ENCODE results near the gene ZNF333.
A peak's percentile ranks its signal among the peaks of the same experiment; 100 is the strongest.

Gene ZNF333

GRCh38 chr19:14689598-14690503 lies at the start of gene ZNF333:
Gene ZNF333, plus strand, starts transcription at chr19:14690048. Its CDS starts 3,444 bp downstream, at chr19:14693492.
- peak; percentile 98 for DNase-seq

GRCh38 chr19:14648506-14648905 lies 41.3 kb upstream of the ZNF333 start:
- no peak for DNase-seq

- DNase-seq, result no peak
These were observed 40.8 kb upstream of the ZNF333 start for GRCh38 chr19:14649020-14649419.

GRCh38 chr19:14650161-14650560 lies 39.7 kb upstream of the ZNF333 start:
- DNase-seq, result no peak

- DNase-seq, result no peak
These were observed 34.9 kb upstream of the ZNF333 start for GRCh38 chr19:14654786-14655560.

- DNase-seq, result no peak
These were observed 34.1 kb upstream of the ZNF333 start for GRCh38 chr19:14655726-14656125.

- DNase-seq, result no peak
These were observed 29.9 kb upstream of the ZNF333 start for GRCh38 chr19:14659874-14660489.

GRCh38 chr19:14661372-14661924 lies 28.4 kb upstream of the ZNF333 start:
- DNase-seq, result no peak

GRCh38 chr19:14669940-14670339 lies 19.9 kb upstream of the ZNF333 start:
- no peak for DNase-seq

- DNase-seq, result no peak
These were observed 19.4 kb upstream of the ZNF333 start for GRCh38 chr19:14670408-14670807.

GRCh38 chr19:14672188-14672872 lies 17.5 kb upstream of the ZNF333 start:
- DNase-seq, result peak; percentile 56

- peak; percentile 83 for DNase-seq
These were observed 16.8 kb upstream of the ZNF333 start for GRCh38 chr19:14673088-14673487.

- DNase-seq, result peak; percentile 46
These were observed 15.1 kb upstream of the ZNF333 start, which contains the start of gene ADGRE3 for GRCh38 chr19:14674764-14675163. Gene ADGRE3, minus strand, starts transcription at chr19:14674844. Its CDS starts 74 bp downstream, at chr19:14674770.

- DNase-seq, result no peak
These were observed 13.1 kb upstream of the ZNF333 start for GRCh38 chr19:14676762-14677161.

GRCh38 chr19:14677464-14677863 lies 12.4 kb upstream of the ZNF333 start:
- no peak for DNase-seq

GRCh38 chr19:14678199-14678598 lies 11.6 kb upstream of the ZNF333 start:
- no peak for DNase-seq

GRCh38 chr19:14682084-14682483 lies 7.8 kb upstream of the ZNF333 start:
- no peak for DNase-seq

- peak; percentile 75 for DNase-seq
These were observed 6.4 kb upstream of the ZNF333 start for GRCh38 chr19:14683439-14683838.

- DNase-seq, result peak; percentile 74
These were observed 3.4 kb upstream of the ZNF333 start for GRCh38 chr19:14686411-14686810.

GRCh38 chr19:14694641-14695266 lies 4.9 kb downstream of the ZNF333 start:
- DNase-seq, result no peak

- DNase-seq, result no peak
These were observed 5.6 kb downstream of the ZNF333 start for GRCh38 chr19:14695471-14695870.

- DNase-seq, result no peak
These were observed 9.8 kb downstream of the ZNF333 start for GRCh38 chr19:14699641-14700040.
